Stomach smooth muscle (tissue), 2 donors: Measurements from ENCODE around the gene GDPD1.
"Not testable (repeated sequence)": the region's sequence is repeated elsewhere in the genome, so short reads cannot be mapped to it uniquely, and the experiment has no call there.

Experiments
- H3K27ac ChIP-seq: one replicate; pipeline ENCODE4 v1.7.0; 2013; ENCODE audit warnings: mild to moderate bottlenecking, low read length, inconsistent platforms
- H3K27me3 ChIP-seq, 2 donors: one replicate each; pipeline ENCODE4 v1.7.0; 2013; ENCODE audit warnings: low read length in 2 of 2; ENCODE audit not compliant: insufficient read depth in 2 of 2, control insufficient read depth in 1 of 2
- H3K36me3 ChIP-seq, 2 donors: one replicate each; pipeline ENCODE4 v1.7.0; 2013; ENCODE audit warnings: low read length in 2 of 2; ENCODE audit not compliant: control insufficient read depth in 2 of 2, insufficient read depth in 2 of 2
- H3K4me1 ChIP-seq: one replicate; pipeline ENCODE4 v1.7.0; 2013; ENCODE audit warnings: low read length; ENCODE audit not compliant: control insufficient read depth, insufficient read depth
- H3K4me3 ChIP-seq, 2 donors: one replicate each; pipeline ENCODE4 v1.7.0; 2013; ENCODE audit warnings: low read length in 2 of 2
- H3K9ac ChIP-seq, 2 donors: one replicate each; pipeline ENCODE4 v1.7.0; 2013; ENCODE audit warnings: low read length in 2 of 2, mild to moderate bottlenecking in 1 of 2
- H3K9me3 ChIP-seq, 2 donors: one replicate each; pipeline ENCODE4 v1.7.0; 2013; ENCODE audit warnings: low read length in 2 of 2; ENCODE audit not compliant: control insufficient read depth in 2 of 2
- donor health status: healthy.
- donor health status: Pancreatic carcinoma.

Gene GDPD1

GRCh38 chr17:59289981-59290301 is 69.6 kb downstream of the GDPD1 start:
- Histone ChIP-seq H3K9ac (no peak overlapping the region), H3K27ac (no peak overlapping the region), H3K36me3 (no peaks in the 10 kb centered on the region), H3K27me3 (no peaks in the 10 kb centered on the region), H3K4me3 (no peak overlapping the region), H3K9me3 (no peaks in the 10 kb centered on the region), H3K4me1 (no peaks in the 10 kb centered on the region)

- not testable (repeated sequence) for H3K4me3 ChIP-seq, H3K9me3 ChIP-seq, H3K9ac ChIP-seq, H3K4me1 ChIP-seq, H3K27ac ChIP-seq, H3K27me3 ChIP-seq, H3K36me3 ChIP-seq
Measured at GRCh38 chr17:59290302-59290998, 70.1 kb downstream of the GDPD1 start.

GRCh38 chr17:59292174-59292523 is 71.8 kb downstream of the GDPD1 start:
- Histone ChIP-seq H3K27ac (no peak overlapping the region), H3K9me3 (no peaks in the 10 kb centered on the region), H3K4me3 (no peak overlapping the region), H3K36me3 (no peaks in the 10 kb centered on the region), H3K27me3 (no peaks in the 10 kb centered on the region), H3K9ac (no peak overlapping the region), H3K4me1 (no peaks in the 10 kb centered on the region)

- H3K27me3 ChIP-seq = no peaks in the 10 kb centered on the region
- H3K27ac ChIP-seq = no peak overlapping the region
- no peaks in the 10 kb centered on the region for H3K4me1 ChIP-seq
- no peaks in the 10 kb centered on the region for H3K9me3 ChIP-seq
- H3K9ac ChIP-seq = no peak overlapping the region
- H3K4me3 ChIP-seq = no peak overlapping the region
- no peaks in the 10 kb centered on the region for H3K36me3 ChIP-seq
Measured at GRCh38 chr17:59296190-59296589, 75.9 kb downstream of the GDPD1 start.

- no peak overlapping the region for H3K27ac ChIP-seq
- H3K4me1 ChIP-seq = no peaks in the 10 kb centered on the region
- H3K4me3 ChIP-seq = no peak overlapping the region
- H3K9me3 ChIP-seq = no peaks in the 10 kb centered on the region
- H3K36me3 ChIP-seq = no peaks in the 10 kb centered on the region
- H3K27me3 ChIP-seq = no peaks in the 10 kb centered on the region
- H3K9ac ChIP-seq = no peak overlapping the region
Measured at GRCh38 chr17:59298521-59298920, 78.2 kb downstream of the GDPD1 start.

GRCh38 chr17:59299400-59300092 is 79.2 kb downstream of the GDPD1 start:
- H3K27ac ChIP-seq = no peak overlapping the region
- no peaks in the 10 kb centered on the region for H3K4me1 ChIP-seq
- no peaks in the 10 kb centered on the region for H3K9me3 ChIP-seq
- H3K27me3 ChIP-seq = no peaks in the 10 kb centered on the region
- no peak overlapping the region for H3K9ac ChIP-seq
- no peaks in the 10 kb centered on the region for H3K36me3 ChIP-seq
- no peak overlapping the region for H3K4me3 ChIP-seq

- no peaks in the 10 kb centered on the region for H3K27me3 ChIP-seq
- H3K9me3 ChIP-seq = no peaks in the 10 kb centered on the region
- H3K36me3 ChIP-seq = no peaks in the 10 kb centered on the region
- no peak overlapping the region for H3K9ac ChIP-seq
- no peak overlapping the region for H3K4me3 ChIP-seq
- H3K27ac ChIP-seq = no peak overlapping the region
- no peaks in the 10 kb centered on the region for H3K4me1 ChIP-seq
Measured at GRCh38 chr17:59300941-59301340, 80.6 kb downstream of the GDPD1 start.

GRCh38 chr17:59304811-59305210 is 84.5 kb downstream of the GDPD1 start:
- no peak overlapping the region for H3K27ac ChIP-seq
- no peak overlapping the region for H3K4me3 ChIP-seq
- H3K9ac ChIP-seq = no peak overlapping the region
- H3K9me3 ChIP-seq = no peaks in the 10 kb centered on the region
- no peaks in the 10 kb centered on the region for H3K36me3 ChIP-seq
- H3K27me3 ChIP-seq = no peaks in the 10 kb centered on the region
- H3K4me1 ChIP-seq = no peaks in the 10 kb centered on the region

- H3K36me3 ChIP-seq = no peaks in the 10 kb centered on the region
- no peak overlapping the region for H3K27ac ChIP-seq
- no peaks in the 10 kb centered on the region for H3K9me3 ChIP-seq
- no peaks in the 10 kb centered on the region for H3K27me3 ChIP-seq
- H3K9ac ChIP-seq = no peak overlapping the region
- no peaks in the 10 kb centered on the region for H3K4me1 ChIP-seq
- no peak overlapping the region for H3K4me3 ChIP-seq
Measured at GRCh38 chr17:59310263-59310920, 90.1 kb downstream of the GDPD1 start.

- H3K4me1 ChIP-seq = no peaks in the 10 kb centered on the region
- H3K27ac ChIP-seq = no peak overlapping the region
- H3K36me3 ChIP-seq = no peaks in the 10 kb centered on the region
- no peak overlapping the region for H3K4me3 ChIP-seq
- no peaks in the 10 kb centered on the region for H3K9me3 ChIP-seq
- H3K9ac ChIP-seq = no peak overlapping the region
- no peaks in the 10 kb centered on the region for H3K27me3 ChIP-seq
Measured at GRCh38 chr17:59311051-59311468, 90.7 kb downstream of the GDPD1 start.

GRCh38 chr17:59311521-59311920 is 91.2 kb downstream of the GDPD1 start:
- not testable (repeated sequence) for H3K36me3 ChIP-seq, H3K27ac ChIP-seq, H3K9ac ChIP-seq, H3K27me3 ChIP-seq, H3K4me1 ChIP-seq, H3K4me3 ChIP-seq, H3K9me3 ChIP-seq
